K562 (cell line): ENCODE measurements around the gene MYLK3. TPM values are rescaled to one million over a fixed set of nuclear protein-coding genes. Genes with fewer than 3 reads are reported as not detected.
A peak's percentile ranks its signal among the peaks of the same experiment; 100 is the strongest.

Experiments used
- EZH2 ChIP-seq: IDR thresholded peaks from 2 replicates; pipeline ENCODE4 v1.6.1; 2012; ENCODE audit warnings: low read depth, mild to moderate bottlenecking, inconsistent platforms, low read length, borderline replicate concordance
- FOXP1 ChIP-seq: sonication (generic); formaldehyde crosslinking; IDR thresholded peaks from 2 replicates; pipeline ENCODE4 v1.8.0; 2022; ENCODE audit warnings: mild to moderate bottlenecking, missing genetic modification reagents
- JUND ChIP-seq, 2 experiments: IDR thresholded peaks; 2 replicates in 1 of 2; 3 replicates in 1 of 2; pipeline ENCODE4 v1.6.1; 2011; ENCODE audit warnings: borderline replicate concordance in 2 of 2, low read depth in 2 of 2, low read length in 2 of 2, improper control_type of control experiment in 1 of 2, missing biosample characterization in 1 of 2, missing genetic modification characterization in 1 of 2, missing genetic modification reagents in 1 of 2
- NCOA1 ChIP-seq: fragments of 450-650 bp; IDR thresholded peaks from 2 replicates; pipeline ENCODE4 v1.6.1; 2016; ENCODE audit warnings: low read depth
- NFIC ChIP-seq: fragments of 450-650 bp; IDR thresholded peaks from 2 replicates; pipeline ENCODE4 v1.6.1; 2017; ENCODE audit warnings: mild to moderate bottlenecking, inconsistent platforms
- POLR2B ChIP-seq: fragments of 450-650 bp; IDR thresholded peaks from 2 replicates; pipeline ENCODE4 v1.6.1; 2018; ENCODE audit warnings: low read depth; ENCODE audit not compliant: partially characterized antibody
- POLR2G ChIP-seq: fragments of 200-400 bp; formaldehyde crosslinking; IDR thresholded peaks from 2 replicates; pipeline ENCODE4 v1.6.1; 2017; ENCODE audit warnings: low read depth, mild to moderate bottlenecking, antibody characterized with exemption, low read length, moderate library complexity
- PPARD ChIP-seq: fragments of 250-450 bp; sonication (Bioruptor Pico); IDR thresholded peaks from 2 replicates; pipeline ENCODE4 v1.8.0; 2022; ENCODE audit warnings: inconsistent platforms, mild to moderate bottlenecking, moderate library complexity
- PYGO2 ChIP-seq: fragments of 450-650 bp; IDR thresholded peaks from 2 replicates; pipeline ENCODE4 v1.6.1; 2016; ENCODE audit warnings: mild to moderate bottlenecking, missing genetic modification characterization, moderate library complexity, missing compliant biosample characterization
- RFX7 ChIP-seq: fragments of 250-450 bp; sonication (Bioruptor Pico); IDR thresholded peaks from 2 replicates; pipeline ENCODE4 v1.5.1; 2021; ENCODE audit warnings: mild to moderate bottlenecking
- SMARCA4 ChIP-seq: fragments of 450-650 bp; IDR thresholded peaks from 2 replicates; pipeline ENCODE4 v1.6.1; 2016
- SRF ChIP-seq, 2 experiments: fragments of 250-450, 450-650 bp in 1 of 2; sonication (Bioruptor Pico) in 1 of 2; sonication (generic) in 1 of 2; formaldehyde crosslinking; IDR thresholded peaks; 2 replicates each; pipeline versions ENCODE4 v1.5.0 to v1.5.1; 2020 to 2022; ENCODE audit warnings: mild to moderate bottlenecking in 1 of 2, missing genetic modification reagents in 1 of 2
- ZNF24 ChIP-seq: fragments of 450-650 bp; IDR thresholded peaks from 2 replicates; pipeline ENCODE4 v1.6.1; 2016
- ZNF507 ChIP-seq: conservative IDR thresholded peaks from 2 replicates; pipeline ENCODE4 v1.6.1; 2017; ENCODE audit warnings: missing genetic modification characterization, missing compliant biosample characterization
- ZNF586 ChIP-seq: fragments of 450-650 bp; formaldehyde crosslinking; conservative IDR thresholded peaks from 2 replicates; pipeline ENCODE4 v1.4.0; 2020; ENCODE audit warnings: mild to moderate bottlenecking, moderate library complexity
- ZNF609 ChIP-seq: sonication (generic); formaldehyde crosslinking; IDR thresholded peaks from 2 replicates; pipeline ENCODE4 v1.8.1; 2023; ENCODE audit warnings: missing genetic modification reagents, mild to moderate bottlenecking, borderline replicate concordance
- ZNF785 ChIP-seq: fragments of 250-450 bp; sonication (Bioruptor Pico); IDR thresholded peaks from 2 replicates; pipeline ENCODE4 v1.4.0; 2020; ENCODE audit warnings: mild to moderate bottlenecking
- ZSCAN32 ChIP-seq: fragments of 450-650 bp; formaldehyde crosslinking; IDR thresholded peaks from 2 replicates; pipeline ENCODE4 v1.4.0; 2020; ENCODE audit warnings: mild to moderate bottlenecking, moderate library complexity
- polyA plus RNA-seq, 8 experiments: library from polyadenylated mRNA; depleted of rRNA in 4 of 8; stranded (reverse) in 5 of 8; unstranded in 3 of 8; fragments of >200 nt; fragmentation: Nextera tagmentation in 2 of 8; fragmentation: Illumina TruSeq in 1 of 8; extraction: Ambion mirVana in 2 of 8; extraction: Trizol in 1 of 8; gene quantifications; 2 replicates each; pipeline versions ENCODE4 v1.2.1 to v1.2.3, GENCODE V29; 2011 to 2014; ENCODE audit warnings: inconsistent platforms in 1 of 8, missing spikeins in 1 of 8
- total RNA-seq, 7 experiments: library from RNA; depleted of rRNA in 6 of 7; stranded (reverse); fragments of >200 nt in 6 of 7; fragmentation: Illumina TruSeq in 2 of 7; extraction: Trizol in 2 of 7; gene quantifications; 2 replicates each; pipeline versions ENCODE4 v1.2.1 to v1.2.3, GENCODE V29; 2011 to 2021; ENCODE audit warnings: low replicate concordance in 1 of 7
- TF ChIP-seq, protein P1 (sequence below): fragments of 450-650 bp; formaldehyde crosslinking; IDR thresholded peaks from 2 replicates; pipeline ENCODE4 v1.4.0; 2022; ENCODE audit warnings: mild to moderate bottlenecking, moderate library complexity
- TF ChIP-seq, protein P2 (sequence below), 2 experiments: fragments of 200-800 bp in 1 of 2; sonication (Bioruptor generic) in 1 of 2; sonication (generic) in 1 of 2; formaldehyde crosslinking in 1 of 2; IDR thresholded peaks in 1 of 2; conservative IDR thresholded peaks in 1 of 2; 2 replicates each; pipeline versions ENCODE4 v1.5.0 to v1.6.1; 2016 to 2020; ENCODE audit warnings: missing compliant biosample characterization in 1 of 2, missing genetic modification characterization in 1 of 2, missing genetic modification reagents in 1 of 2
- TF ChIP-seq, protein P3 (sequence below): fragments of 450-650 bp; IDR thresholded peaks from 2 replicates; pipeline ENCODE4 v1.6.1; 2016; ENCODE audit warnings: antibody characterized with exemption

MYLK3 gene
- total and polyA plus RNA-seq, 9 of the 15 experiments (the other 6 are each of a cell fraction or from before 2014, with no cell fraction given): 0.69 to 10.7 (median 4.7) TPM

GRCh38 chr16:46739934-46740333, 8.2 kb downstream of the MYLK3 start (continued):
- TF ChIP-seq, protein P1, sequence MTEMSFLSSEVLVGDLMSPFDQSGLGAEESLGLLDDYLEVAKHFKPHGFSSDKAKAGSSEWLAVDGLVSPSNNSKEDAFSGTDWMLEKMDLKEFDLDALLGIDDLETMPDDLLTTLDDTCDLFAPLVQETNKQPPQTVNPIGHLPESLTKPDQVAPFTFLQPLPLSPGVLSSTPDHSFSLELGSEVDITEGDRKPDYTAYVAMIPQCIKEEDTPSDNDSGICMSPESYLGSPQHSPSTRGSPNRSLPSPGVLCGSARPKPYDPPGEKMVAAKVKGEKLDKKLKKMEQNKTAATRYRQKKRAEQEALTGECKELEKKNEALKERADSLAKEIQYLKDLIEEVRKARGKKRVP: no peak
- TF ChIP-seq ZNF586 (no peak), NFIC (0 out of 2 replicates have a peak, but pooled peaks have one; percentile 34), ZNF609 (CRISPR knock-in tag) (no peak), SMARCA4 (peak; percentile 54; the same call in 1 of the 2 replicates), POLR2G (no peak), ZSCAN32 (CRISPR knock-in tag) (no peak), PYGO2 (tag) (no peak), ZNF24 (no peak), PPARD (no peak), ZNF507 (tag) (no peak), POLR2B (no peak), NCOA1 (no peak), ZNF785 (CRISPR knock-in tag) (no peak), FOXP1 (CRISPR knock-in tag) (no peak), JUND (IDR thresholded peaks at IDR 0.05; ENCODE audit: borderline replicate concordance, low read depth, low read length) (no peak), JUND (tag; IDR thresholded peaks at IDR 0.05; ENCODE audit: borderline replicate concordance, low read depth, low read length) (peak; percentile 24; the same call in 1 of the 3 replicates), RFX7 (CRISPR knock-in tag) (no peak), SRF (CRISPR knock-in tag; IDR thresholded peaks at IDR 0.05) (no peak), EZH2 (no peak)
- TF ChIP-seq, protein P2, sequence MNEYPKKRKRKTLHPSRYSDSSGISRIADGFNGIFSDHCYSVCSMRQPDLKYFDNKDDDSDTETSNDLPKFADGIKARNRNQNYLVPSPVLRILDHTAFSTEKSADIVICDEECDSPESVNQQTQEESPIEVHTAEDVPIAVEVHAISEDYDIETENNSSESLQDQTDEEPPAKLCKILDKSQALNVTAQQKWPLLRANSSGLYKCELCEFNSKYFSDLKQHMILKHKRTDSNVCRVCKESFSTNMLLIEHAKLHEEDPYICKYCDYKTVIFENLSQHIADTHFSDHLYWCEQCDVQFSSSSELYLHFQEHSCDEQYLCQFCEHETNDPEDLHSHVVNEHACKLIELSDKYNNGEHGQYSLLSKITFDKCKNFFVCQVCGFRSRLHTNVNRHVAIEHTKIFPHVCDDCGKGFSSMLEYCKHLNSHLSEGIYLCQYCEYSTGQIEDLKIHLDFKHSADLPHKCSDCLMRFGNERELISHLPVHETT (CRISPR knock-in tag; conservative IDR thresholded peaks at IDR 0.05 in 1 of 2, IDR thresholded peaks at IDR 0.05 in 1 of 2): no peak
- TF ChIP-seq, protein P3, sequence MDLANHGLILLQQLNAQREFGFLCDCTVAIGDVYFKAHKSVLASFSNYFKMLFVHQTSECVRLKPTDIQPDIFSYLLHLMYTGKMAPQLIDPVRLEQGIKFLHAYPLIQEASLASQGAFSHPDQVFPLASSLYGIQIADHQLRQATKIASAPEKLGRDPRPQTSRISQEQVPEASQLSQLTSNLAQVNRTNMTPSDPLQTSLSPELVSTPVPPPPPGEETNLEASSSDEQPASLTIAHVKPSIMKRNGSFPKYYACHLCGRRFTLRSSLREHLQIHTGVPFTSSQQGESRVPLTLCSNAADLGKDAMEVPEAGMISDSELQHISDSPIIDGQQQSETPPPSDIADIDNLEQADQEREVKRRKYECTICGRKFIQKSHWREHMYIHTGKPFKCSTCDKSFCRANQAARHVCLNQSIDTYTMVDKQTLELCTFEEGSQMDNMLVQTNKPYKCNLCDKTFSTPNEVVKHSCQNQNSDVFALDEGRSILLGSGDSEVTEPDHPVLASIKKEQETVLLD: no peak
